HG03095 (cell line): ENCODE measurements around the gene TIMM29.

Experiments
- ATAC-seq: cut with Tn5 transposase; IDR thresholded peaks from one replicate; pipeline ENCODE4 v1.9.1; 2021; ENCODE audit warnings: moderate library complexity; ENCODE audit not compliant: unreplicated experiment

Gene TIMM29

GRCh38 chr19:10911579-10912363, 16.8 kb upstream of the TIMM29 start:
- no peak for ATAC-seq

GRCh38 chr19:10912619-10913018, 16.0 kb upstream of the TIMM29 start:
- no peak for ATAC-seq

DNA sequence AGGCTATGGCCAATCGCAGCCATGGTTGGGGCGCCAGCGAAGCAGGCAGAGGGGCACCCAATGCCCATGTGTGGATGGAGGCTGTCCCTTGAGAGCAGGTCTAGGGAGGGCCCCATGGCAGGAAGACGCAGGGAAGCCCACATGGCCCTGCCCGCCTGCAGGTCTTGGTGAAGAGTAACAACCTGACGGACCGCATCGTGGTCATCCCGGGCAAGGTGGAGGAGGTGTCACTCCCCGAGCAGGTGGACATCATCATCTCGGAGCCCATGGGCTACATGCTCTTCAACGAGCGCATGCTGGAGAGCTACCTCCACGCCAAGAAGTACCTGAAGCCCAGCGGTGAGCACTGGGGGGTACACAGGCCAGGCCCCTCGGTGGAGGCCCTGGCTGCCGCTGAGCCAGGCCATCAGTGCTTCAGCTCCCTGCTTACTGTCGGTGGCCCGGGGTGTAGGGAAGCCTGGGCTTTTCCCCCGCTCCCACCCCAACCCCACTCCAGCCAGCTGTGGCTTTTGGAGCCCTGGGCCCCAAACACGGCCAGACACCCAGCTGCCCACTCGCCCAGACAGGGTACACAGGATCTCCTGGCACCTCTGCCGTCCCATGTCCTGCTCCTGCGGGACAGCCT, 14.8 kb upstream of the TIMM29 start:
- ATAC-seq = no peak

GRCh38 chr19:10915130-10916091, 13.2 kb upstream of the TIMM29 start:
- ATAC-seq = no peak

GRCh38 chr19:10916602-10917001, 12.0 kb upstream of the TIMM29 start:
- ATAC-seq = no peak

- no peak for ATAC-seq
Observed at GRCh38 chr19:10918359-10918758, 10.3 kb upstream of the TIMM29 start.

GRCh38 chr19:10919352-10920287, 9.0 kb upstream of the TIMM29 start:
- ATAC-seq = no peak

- no peak for ATAC-seq
Observed at GRCh38 chr19:10920288-10920655, 8.3 kb upstream of the TIMM29 start.

DNA sequence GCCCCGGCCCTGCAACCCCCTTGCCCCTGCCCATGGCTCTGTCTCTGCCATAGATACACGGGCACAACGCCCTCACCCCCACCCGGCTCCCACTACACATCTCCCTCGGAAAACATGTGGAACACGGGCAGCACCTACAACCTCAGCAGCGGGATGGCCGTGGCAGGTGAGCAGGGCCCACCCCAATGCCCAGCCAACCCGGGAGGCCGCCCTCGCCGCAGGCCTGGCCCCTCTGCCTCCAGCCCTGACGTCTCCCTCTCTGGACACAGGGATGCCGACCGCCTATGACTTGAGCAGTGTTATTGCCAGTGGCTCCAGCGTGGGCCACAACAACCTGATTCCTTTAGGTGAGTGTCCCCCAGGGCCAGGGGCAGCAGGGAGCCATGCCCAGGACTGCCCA, 7.8 kb upstream of the TIMM29 start:
- no peak for ATAC-seq

- ATAC-seq = no peak
Observed at GRCh38 chr19:10921199-10921909, 7.3 kb upstream of the TIMM29 start.

- ATAC-seq = no peak
Observed at GRCh38 chr19:10921910-10922637, 6.5 kb upstream of the TIMM29 start.

GRCh38 chr19:10922638-10923014, 6.0 kb upstream of the TIMM29 start:
- no peak for ATAC-seq

DNA sequence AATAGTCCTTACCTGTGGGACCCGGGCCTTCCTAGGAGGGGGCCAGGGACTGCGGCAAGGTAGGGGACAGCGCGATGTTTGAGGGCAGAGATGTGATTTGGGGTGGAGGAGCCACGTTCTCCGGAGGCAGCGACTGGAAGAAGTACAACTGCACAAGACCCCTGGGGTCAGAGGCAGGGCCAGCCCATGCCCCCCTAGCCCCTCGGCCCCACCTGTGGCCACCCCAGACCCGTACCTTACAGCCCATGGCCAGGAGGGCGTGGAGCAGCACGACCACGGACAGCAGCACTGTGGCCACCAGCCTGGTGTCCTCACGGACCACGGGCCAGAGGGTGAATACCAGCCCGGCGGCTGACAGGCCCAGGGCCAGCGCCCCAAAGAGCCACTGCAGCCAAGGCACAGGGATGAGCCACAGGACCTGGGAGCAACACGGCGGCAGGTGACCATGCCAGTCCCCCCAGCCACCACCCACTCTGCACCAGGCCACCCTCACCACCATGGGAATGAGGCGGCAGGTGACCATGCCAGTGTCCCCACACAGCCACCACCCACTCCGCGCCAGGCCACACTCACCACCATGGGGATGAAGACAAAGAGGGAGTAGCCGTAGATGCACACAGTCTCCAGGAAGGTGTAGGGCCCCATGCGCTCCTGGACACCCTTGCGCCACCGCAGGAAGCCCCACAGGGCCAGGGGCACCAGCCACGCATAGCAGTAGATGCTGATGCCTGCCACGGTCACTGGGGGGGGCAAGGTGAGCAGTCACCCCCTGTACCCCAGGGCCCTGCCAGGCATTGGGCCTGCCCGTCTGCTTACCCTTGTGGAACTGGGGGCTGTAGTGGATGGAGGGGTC, 5.1 kb upstream of the TIMM29 start:
- ATAC-seq = no peak

DNA sequence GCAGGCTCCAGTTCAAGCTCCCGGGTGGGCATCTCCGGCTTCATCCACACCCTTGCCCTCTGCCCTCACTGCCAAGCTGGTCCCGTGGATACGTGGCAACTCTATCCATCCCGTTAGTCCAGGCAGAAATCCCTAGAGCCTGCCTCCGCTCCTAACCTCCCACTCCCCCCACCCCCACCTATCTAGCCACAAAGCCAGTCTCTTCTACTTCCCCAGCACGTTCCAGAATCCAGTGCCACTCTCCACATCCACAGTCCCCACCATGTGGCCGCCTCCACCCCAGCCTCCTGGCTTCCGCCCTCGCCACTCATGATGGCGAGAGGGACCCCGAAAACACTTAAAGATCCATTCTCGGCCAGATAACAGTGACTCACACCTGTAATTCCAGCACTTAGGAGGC, 4.0 kb upstream of the TIMM29 start:
- no peak for ATAC-seq

GRCh38 chr19:10927730-10928562, 665 bp upstream of the TIMM29 start:
- no peak for ATAC-seq

DNA sequence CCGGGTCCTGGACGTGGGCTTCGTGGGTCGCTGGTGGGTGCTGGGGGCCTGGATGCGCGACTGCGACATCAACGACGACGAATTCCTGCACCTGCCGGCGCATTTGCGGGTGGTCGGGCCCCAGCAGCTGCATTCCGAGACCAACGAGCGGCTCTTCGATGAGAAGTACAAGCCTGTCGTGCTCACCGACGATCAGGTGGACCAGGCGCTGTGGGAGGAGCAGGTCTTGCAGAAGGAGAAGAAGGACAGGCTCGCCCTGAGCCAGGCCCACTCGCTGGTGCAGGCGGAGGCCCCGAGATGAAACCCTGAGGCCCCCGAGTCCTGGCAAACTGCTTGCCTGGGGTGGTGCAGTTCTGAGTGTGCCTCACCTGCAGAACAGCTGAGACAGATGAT, 787 bp downstream of the TIMM29 start:
- ATAC-seq = no peak

- no peak for ATAC-seq
Observed at GRCh38 chr19:10935371-10936059, 6.9 kb downstream of the TIMM29 start.
